ENCODE measurements around the gene SPINT1.

SPINT1 gene

GRCh38 chr15:40894681-40895448, 51.0 kb downstream of the SPINT1 start:
- DNase-seq: peak; percentile 64 to 74

GRCh38 chr15:40899536-40900207, 55.8 kb downstream of the SPINT1 start:
- no peak for DNase-seq

GRCh38 chr15:40900256-40901052, 56.6 kb downstream of the SPINT1 start:
- no peak for DNase-seq

GRCh38 chr15:40901053-40901443, 57.2 kb downstream of the SPINT1 start:
- no peak for DNase-seq

GRCh38 chr15:40902605-40903561, 59.0 kb downstream of the SPINT1 start:
- no peak for DNase-seq

GRCh38 chr15:40904552-40905201, 60.8 kb downstream of the SPINT1 start:
- no peak for DNase-seq

- DNase-seq: peak; percentile 78 to 83
Observed at GRCh38 chr15:40906091-40906990, 62.5 kb downstream of the SPINT1 start.

- peak; percentile 68 to 84 for DNase-seq
Observed at GRCh38 chr15:40906991-40907802, 63.3 kb downstream of the SPINT1 start.

Data from NCI-H524 (cell line).